ENCODE measurements around the gene PKIB.

DNA sequence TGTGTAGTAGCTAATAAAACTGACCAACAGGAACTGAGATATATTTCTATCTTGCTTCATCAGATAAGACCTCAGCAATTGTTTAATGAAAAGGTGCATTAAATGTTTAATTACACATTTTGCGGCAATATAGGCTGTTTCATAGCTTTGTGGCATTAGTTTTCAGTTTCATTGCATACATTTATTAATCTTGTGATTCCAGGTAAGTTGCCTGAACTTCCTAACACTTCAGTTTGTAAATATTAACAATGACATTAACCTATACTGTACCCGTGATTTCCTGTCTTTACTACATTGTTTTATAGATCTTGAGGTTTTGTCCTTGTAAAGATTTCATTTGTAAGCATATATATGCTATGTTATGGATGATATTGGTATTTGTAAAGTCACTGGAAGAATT is 66.5 kb downstream of the PKIB start:
- no peak for TF ChIP-seq POLR2A (IDR thresholded peaks at IDR 0.05)
- TF ChIP-seq, protein P1, sequence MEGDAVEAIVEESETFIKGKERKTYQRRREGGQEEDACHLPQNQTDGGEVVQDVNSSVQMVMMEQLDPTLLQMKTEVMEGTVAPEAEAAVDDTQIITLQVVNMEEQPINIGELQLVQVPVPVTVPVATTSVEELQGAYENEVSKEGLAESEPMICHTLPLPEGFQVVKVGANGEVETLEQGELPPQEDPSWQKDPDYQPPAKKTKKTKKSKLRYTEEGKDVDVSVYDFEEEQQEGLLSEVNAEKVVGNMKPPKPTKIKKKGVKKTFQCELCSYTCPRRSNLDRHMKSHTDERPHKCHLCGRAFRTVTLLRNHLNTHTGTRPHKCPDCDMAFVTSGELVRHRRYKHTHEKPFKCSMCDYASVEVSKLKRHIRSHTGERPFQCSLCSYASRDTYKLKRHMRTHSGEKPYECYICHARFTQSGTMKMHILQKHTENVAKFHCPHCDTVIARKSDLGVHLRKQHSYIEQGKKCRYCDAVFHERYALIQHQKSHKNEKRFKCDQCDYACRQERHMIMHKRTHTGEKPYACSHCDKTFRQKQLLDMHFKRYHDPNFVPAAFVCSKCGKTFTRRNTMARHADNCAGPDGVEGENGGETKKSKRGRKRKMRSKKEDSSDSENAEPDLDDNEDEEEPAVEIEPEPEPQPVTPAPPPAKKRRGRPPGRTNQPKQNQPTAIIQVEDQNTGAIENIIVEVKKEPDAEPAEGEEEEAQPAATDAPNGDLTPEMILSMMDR (IDR thresholded peaks at IDR 0.05), result no peak

All from testis (tissue), 2 donors.